ENCODE results near the gene KCNG3.

Gene KCNG3

GRCh38 chr2:42493468-42494354, at the start of gene KCNG3:
TSS of gene KCNG3 (minus strand) at chr2:42493982. CDS start at chr2:42493501, 481 bp downstream.
- DNase-seq (ENCODE audit: low read depth in 2 of 2), result peak; percentile 28 to 51
- no peak for TF ChIP-seq CTCF (IDR thresholded peaks at IDR 0.05; ENCODE audit: low read depth, low read length)
- peak within 1 kb of the TSS; percentile 50 to 53 for H3K4me3 ChIP-seq (replicated peaks in 1 of 2; ENCODE audit: low read depth in 2 of 2, low read length in 2 of 2)

- H3K4me3 ChIP-seq (replicated peaks in 1 of 2; ENCODE audit: low read depth in 2 of 2, low read length in 2 of 2), result no peak overlapping the region
- TF ChIP-seq CTCF (IDR thresholded peaks at IDR 0.05; ENCODE audit: low read depth, low read length), result no peak
- no peak for DNase-seq (ENCODE audit: low read depth in 2 of 2)
These were observed 49.1 kb upstream of the KCNG3 start for GRCh38 chr2:42542871-42543270.

GRCh38 chr2:42537493-42537892, 43.7 kb upstream of the KCNG3 start:
- TF ChIP-seq CTCF (IDR thresholded peaks at IDR 0.05; ENCODE audit: low read depth, low read length), result no peak
- DNase-seq (ENCODE audit: low read depth in 2 of 2), result no peak
- H3K4me3 ChIP-seq (replicated peaks in 1 of 2; ENCODE audit: low read depth in 2 of 2, low read length in 2 of 2), result no peak overlapping the region

GRCh38 chr2:42532397-42532796, 38.6 kb upstream of the KCNG3 start:
- DNase-seq (ENCODE audit: low read depth in 2 of 2), result no peak
- no peak overlapping the region for H3K4me3 ChIP-seq (replicated peaks in 1 of 2; ENCODE audit: low read depth in 2 of 2, low read length in 2 of 2)
- no peak for TF ChIP-seq CTCF (IDR thresholded peaks at IDR 0.05; ENCODE audit: low read depth, low read length)

- no peak overlapping the region for H3K4me3 ChIP-seq (replicated peaks in 1 of 2; ENCODE audit: low read depth in 2 of 2, low read length in 2 of 2)
- TF ChIP-seq CTCF (IDR thresholded peaks at IDR 0.05; ENCODE audit: low read depth, low read length), result no peak
- DNase-seq (ENCODE audit: low read depth in 2 of 2), result no peak
These were observed 29.6 kb upstream of the KCNG3 start for GRCh38 chr2:42523341-42523740.

GRCh38 chr2:42522035-42522434, 28.3 kb upstream of the KCNG3 start:
- no peak for TF ChIP-seq CTCF (IDR thresholded peaks at IDR 0.05; ENCODE audit: low read depth, low read length)
- no peak for DNase-seq (ENCODE audit: low read depth in 2 of 2)
- no peak overlapping the region for H3K4me3 ChIP-seq (replicated peaks in 1 of 2; ENCODE audit: low read depth in 2 of 2, low read length in 2 of 2)

Data from cardiac fibroblast (primary cell).